BLaER1 (cell line): ENCODE measurements around the gene RNF220.

Experiments used
- H3K27ac ChIP-seq: shearing (Covaris generic); formaldehyde crosslinking; 2 replicates; pipeline ENCODE4 v1.8.1; 2022
- H3K27me3 ChIP-seq: shearing (Covaris generic); formaldehyde crosslinking; 2 replicates; pipeline ENCODE4 v1.8.1; 2022
- H3K36me3 ChIP-seq: shearing (Covaris generic); formaldehyde crosslinking; 2 replicates; pipeline ENCODE4 v1.8.1; 2022
- H3K4me1 ChIP-seq: shearing (Covaris generic); formaldehyde crosslinking; 2 replicates; pipeline ENCODE4 v1.8.1; 2022
- H3K4me2 ChIP-seq: shearing (Covaris generic); formaldehyde crosslinking; 2 replicates; pipeline ENCODE4 v1.8.1; 2022
- H3K4me3 ChIP-seq: shearing (Covaris generic); formaldehyde crosslinking; 2 replicates; pipeline ENCODE4 v1.8.1; 2022
- H3K9ac ChIP-seq: shearing (Covaris generic); formaldehyde crosslinking; 2 replicates; pipeline ENCODE4 v1.8.1; 2022
- H3K9me3 ChIP-seq: shearing (Covaris generic); formaldehyde crosslinking; 2 replicates; pipeline ENCODE4 v1.8.1; 2022
- H4K20me1 ChIP-seq: shearing (Covaris generic); formaldehyde crosslinking; 2 replicates; pipeline ENCODE4 v1.8.1; 2022
- Cebpa-rat ChIP-seq: shearing (Covaris generic); IDR thresholded peaks from 2 replicates; pipeline ENCODE4 v1.8.1; 2022

Gene RNF220

DNA sequence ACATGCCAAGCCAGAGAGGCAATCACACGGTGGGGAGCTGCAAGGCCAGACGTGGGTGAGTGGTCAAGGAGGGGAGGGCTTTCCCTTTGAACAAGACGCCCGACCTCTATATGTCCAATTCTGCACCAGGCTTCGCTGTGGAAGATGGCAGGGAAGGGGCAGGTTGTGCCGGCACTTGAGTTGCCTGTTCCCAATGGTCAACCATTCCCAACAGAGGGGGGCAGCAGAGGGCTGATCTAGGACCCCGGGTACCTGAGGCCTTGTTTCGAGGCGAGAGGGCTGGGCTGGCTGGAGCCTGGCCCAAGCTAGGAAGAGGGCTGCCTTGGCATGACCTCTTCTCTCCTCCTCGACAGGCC lies 204.3 kb downstream of the RNF220 start:
- H3K9ac ChIP-seq: no peak overlapping the region
- TF ChIP-seq Cebpa-rat: no peak
- no peaks in the 10 kb centered on the region for H3K9me3 ChIP-seq
- no peaks in the 10 kb centered on the region for H3K36me3 ChIP-seq
- H3K27me3 ChIP-seq: no peaks in the 10 kb centered on the region
- no peak overlapping the region for H3K4me3 ChIP-seq
- peaks cover 7% of the 10 kb centered on the region for H3K4me1 ChIP-seq
- H3K4me2 ChIP-seq: no peak overlapping the region
- no peaks in the 10 kb centered on the region for H4K20me1 ChIP-seq
- no peak overlapping the region for H3K27ac ChIP-seq

DNA sequence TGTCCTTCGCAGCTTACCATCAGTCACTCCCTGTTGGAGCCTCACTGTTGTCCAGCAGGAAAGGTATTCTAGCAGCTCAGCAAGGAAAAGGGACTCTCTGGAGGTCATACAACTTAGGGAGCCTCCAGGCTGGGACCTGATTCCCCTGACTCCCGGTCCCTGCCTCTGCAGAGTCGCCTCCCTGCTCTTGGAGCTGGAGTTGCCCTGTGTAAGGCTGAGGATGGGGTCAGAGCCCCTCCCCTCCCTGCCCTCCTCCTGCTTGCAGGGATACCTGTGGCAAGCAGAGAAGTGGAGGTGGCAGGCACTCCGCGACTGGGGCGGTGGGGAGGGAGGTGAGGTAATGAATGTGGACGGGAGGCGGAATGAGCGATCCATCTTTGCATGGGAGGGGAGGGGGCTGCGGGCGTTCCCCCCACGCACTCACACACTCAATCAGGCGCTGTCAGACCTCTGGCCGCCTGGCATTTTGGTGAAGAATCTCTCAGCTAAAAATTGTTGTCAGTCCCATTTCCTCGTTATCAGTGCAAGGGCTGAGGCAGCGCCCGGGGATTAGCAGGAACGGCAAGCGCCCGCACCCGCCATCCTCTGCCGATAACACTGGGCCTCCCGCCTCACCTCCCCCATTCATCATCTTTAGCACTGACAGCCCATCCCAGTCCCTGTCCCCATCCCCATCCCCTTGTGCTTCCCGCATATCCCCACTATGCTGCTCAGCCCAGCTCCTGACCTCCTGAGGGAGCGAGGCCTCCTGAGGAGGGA lies 204.9 kb downstream of the RNF220 start:
- peaks cover 9% of the 10 kb centered on the region for H3K4me1 ChIP-seq
- H3K4me3 ChIP-seq: no peak overlapping the region
- no peak overlapping the region for H3K9ac ChIP-seq
- no peak overlapping the region for H3K4me2 ChIP-seq
- H4K20me1 ChIP-seq: no peaks in the 10 kb centered on the region
- H3K36me3 ChIP-seq: no peaks in the 10 kb centered on the region
- TF ChIP-seq Cebpa-rat: no peak
- no peaks in the 10 kb centered on the region for H3K27me3 ChIP-seq
- H3K27ac ChIP-seq: no peak overlapping the region
- no peaks in the 10 kb centered on the region for H3K9me3 ChIP-seq

DNA sequence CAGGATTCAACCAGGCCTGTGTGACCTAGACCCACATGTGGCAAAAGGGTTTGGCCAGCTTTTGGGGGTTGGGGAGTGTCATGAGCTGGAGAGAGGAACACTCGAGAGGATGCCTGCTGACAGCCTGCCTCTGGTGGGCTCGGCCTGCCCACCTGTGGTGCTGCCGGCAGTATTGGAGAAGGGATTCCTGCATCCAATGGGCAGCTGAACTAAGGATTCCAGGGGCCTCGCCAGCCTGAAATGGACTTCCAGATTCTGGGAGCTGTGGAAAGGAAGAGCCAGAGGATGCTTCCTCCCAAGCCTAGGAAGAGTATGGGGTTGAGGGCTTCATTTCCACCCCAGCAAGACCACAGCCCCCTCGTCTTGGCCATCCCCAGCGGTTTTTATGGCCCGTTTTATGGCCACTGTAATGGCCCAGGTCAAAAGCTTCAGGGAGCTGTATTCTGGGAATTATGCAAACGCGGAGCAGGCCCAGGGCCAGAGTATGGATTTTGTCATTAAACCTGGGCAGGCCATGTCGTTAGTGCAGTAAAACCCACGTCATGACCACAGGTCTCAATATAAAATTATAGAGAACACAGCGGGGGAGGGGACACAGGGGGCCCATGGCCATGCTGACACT lies 205.6 kb downstream of the RNF220 start:
- no peaks in the 10 kb centered on the region for H4K20me1 ChIP-seq
- no peaks in the 10 kb centered on the region for H3K27me3 ChIP-seq
- H3K9me3 ChIP-seq: no peaks in the 10 kb centered on the region
- peaks cover 9% of the 10 kb centered on the region for H3K4me1 ChIP-seq
- no peak overlapping the region for H3K4me2 ChIP-seq
- H3K36me3 ChIP-seq: no peaks in the 10 kb centered on the region
- H3K27ac ChIP-seq: no peak overlapping the region
- no peak overlapping the region for H3K9ac ChIP-seq
- no peak overlapping the region for H3K4me3 ChIP-seq
- TF ChIP-seq Cebpa-rat: no peak

DNA sequence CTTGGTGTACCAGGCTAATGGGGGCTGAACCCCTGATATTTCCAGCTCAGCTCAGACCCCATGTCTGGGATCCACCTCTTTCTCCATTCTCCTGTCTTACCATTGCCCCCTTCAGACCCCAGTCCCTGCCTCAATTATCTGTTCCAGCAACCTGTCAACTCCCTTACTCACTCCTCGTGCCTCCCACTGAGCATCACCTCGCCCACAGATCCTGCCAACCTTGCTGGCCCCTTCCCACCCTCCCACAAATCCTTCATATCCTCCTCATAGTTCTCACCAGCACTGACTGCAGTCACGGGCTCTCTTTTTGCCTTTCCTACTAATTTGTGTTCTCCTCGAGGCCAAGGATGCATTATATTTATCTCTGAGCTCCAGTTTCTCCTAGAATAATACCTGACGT lies 206.4 kb downstream of the RNF220 start:
- no peaks in the 10 kb centered on the region for H3K36me3 ChIP-seq
- no peak overlapping the region for H3K9ac ChIP-seq
- no peaks in the 10 kb centered on the region for H3K9me3 ChIP-seq

DNA sequence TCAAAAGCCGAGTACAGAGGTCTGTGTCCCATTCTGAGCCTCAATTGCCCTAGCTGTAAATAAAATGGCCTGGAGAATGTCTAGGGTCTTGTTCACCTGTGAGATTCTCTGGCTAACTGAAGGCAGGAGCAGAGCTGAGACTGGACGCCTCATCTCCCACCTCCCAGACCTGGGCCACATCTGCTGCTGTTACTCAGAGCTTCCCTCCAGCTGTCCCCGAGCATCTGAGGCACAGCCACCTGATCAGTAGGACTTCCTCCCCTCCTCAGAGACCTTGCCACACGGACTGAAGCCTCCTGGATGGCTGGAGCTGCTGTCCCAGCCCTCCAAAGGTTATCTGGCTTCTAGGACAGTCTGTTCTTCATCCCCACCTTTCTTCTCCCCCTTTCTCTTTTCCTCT lies 206.8 kb downstream of the RNF220 start:
- H3K27me3 ChIP-seq: no peaks in the 10 kb centered on the region
- TF ChIP-seq Cebpa-rat: no peak

More for the DNA sequence above, 206.4 kb downstream of the RNF220 start:
- no peaks in the 10 kb centered on the region for H4K20me1 ChIP-seq
- no peak overlapping the region for H3K27ac ChIP-seq
- no peak for TF ChIP-seq Cebpa-rat
- peaks cover 9% of the 10 kb centered on the region for H3K4me1 ChIP-seq
- H3K4me2 ChIP-seq: no peak overlapping the region
- H3K4me3 ChIP-seq: no peak overlapping the region
- H3K27me3 ChIP-seq: no peaks in the 10 kb centered on the region

DNA sequence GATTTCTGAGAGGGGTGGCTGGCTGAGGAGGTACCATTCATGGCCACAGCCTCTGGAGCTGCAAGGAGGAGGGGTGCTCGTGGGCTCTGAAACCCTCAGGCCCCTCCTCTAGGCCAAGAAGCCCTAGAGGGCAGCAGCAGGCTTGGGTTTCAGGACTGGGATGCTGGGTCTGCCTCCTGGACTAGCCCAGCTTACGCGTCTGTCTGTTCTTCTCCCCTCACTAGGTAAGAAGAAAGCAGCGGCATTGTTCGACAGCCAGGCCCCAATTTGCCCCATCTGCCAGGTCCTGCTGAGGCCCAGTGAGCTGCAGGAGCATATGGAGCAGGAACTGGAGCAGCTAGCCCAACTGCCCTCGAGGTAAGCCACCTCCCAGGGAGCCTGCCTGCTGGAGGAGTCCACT lies 208.9 kb downstream of the RNF220 start:
- peak overlapping the region; percentile 59 for H3K27ac ChIP-seq
- H3K36me3 ChIP-seq: no peaks in the 10 kb centered on the region
- H3K9ac ChIP-seq: peak overlapping the region; percentile 41; the same call in 1 of the 2 replicates
- no peaks in the 10 kb centered on the region for H3K27me3 ChIP-seq
- H4K20me1 ChIP-seq: no peaks in the 10 kb centered on the region
- peaks cover 9% of the 10 kb centered on the region for H3K4me1 ChIP-seq
- no peak overlapping the region for H3K4me3 ChIP-seq
- TF ChIP-seq Cebpa-rat: no peak
- H3K9me3 ChIP-seq: no peaks in the 10 kb centered on the region
- peak overlapping the region; percentile 70 for H3K4me2 ChIP-seq

More for the DNA sequence above, 206.8 kb downstream of the RNF220 start:
- Histone ChIP-seq H3K9me3 (no peaks in the 10 kb centered on the region), H4K20me1 (no peaks in the 10 kb centered on the region), H3K4me1 (peaks cover 9% of the 10 kb centered on the region), H3K36me3 (no peaks in the 10 kb centered on the region), H3K27ac (no peak overlapping the region), H3K4me3 (no peak overlapping the region), H3K4me2 (no peak overlapping the region), H3K9ac (no peak overlapping the region)

DNA sequence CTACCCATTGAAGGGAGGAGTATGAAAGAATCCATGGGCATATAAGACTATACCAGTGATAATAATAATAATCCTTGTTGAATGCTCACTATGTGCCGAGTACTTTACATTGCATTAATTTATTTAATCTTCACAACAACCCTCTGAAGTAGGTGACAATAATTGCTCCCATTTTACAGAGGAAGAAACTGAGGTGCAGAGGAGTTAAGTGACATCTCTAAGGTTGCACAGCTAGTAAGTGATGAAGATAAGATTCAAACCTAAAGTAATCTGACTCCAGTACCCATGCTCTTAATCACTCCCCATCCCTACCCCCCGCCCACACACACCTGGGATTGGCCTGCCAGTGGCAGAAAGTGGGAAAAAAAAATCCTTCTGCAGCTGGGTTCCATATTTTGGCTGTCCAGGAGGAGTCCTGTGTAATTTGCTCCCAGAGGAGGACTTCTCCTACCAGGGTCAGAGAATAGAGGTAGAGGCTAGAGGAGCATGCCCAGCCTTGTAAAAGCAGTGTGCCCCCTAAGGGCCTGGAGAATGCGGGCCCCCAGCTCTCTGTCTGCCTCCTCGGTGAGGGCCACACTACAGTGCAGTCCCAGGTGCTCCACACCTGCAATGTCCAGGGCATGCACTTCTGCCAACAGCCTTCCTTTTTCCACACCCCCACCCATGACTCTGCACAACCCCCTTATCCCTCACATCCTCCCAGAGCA lies 211.4 kb downstream of the RNF220 start:
- Histone ChIP-seq H3K4me1 (peaks cover 17% of the 10 kb centered on the region), H3K4me2 (no peak overlapping the region), H3K9ac (no peak overlapping the region), H3K27ac (no peak overlapping the region), H4K20me1 (no peaks in the 10 kb centered on the region), H3K27me3 (no peaks in the 10 kb centered on the region), H3K9me3 (no peaks in the 10 kb centered on the region), H3K36me3 (no peaks in the 10 kb centered on the region), H3K4me3 (no peak overlapping the region)
- no peak for TF ChIP-seq Cebpa-rat

DNA sequence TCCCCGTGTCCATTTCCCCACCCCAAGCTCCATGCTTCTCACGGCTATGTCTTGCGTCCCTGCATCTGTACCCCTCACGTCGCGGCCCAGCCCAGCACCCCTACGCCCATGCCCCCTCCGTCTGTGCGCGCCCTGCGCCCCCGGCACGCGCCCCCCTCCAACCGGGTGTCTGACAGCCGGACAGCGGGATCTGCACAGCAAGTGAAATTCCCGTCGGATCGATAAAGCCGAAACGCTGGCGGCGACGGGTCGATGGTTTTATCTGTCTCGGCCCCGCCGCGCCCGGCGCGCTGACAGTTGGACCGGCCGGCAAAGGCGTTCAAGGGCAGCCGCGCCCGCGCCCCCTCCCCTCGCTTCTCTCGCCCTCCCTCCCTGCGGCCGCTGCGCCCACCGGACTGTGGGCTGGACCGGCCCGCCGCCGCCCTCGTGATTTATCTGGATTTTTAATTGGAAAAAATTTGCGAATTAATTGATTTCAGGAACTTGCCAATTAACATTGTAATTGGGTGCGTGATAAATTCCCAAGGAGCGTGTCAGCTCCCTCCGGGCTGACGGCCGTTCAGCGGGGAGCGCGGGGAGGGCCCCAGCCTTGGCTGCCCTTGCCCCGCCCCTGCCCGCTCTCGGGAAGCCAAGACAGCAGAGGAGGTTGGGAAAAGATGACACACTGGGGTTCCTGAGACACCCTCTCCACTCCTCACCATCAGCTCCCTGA lies 212.1 kb downstream of the RNF220 start:
- Histone ChIP-seq H3K9me3 (no peaks in the 10 kb centered on the region), H3K4me1 (peaks cover 22% of the 10 kb centered on the region), H4K20me1 (no peaks in the 10 kb centered on the region), H3K4me2 (no peak overlapping the region), H3K27ac (no peak overlapping the region), H3K27me3 (no peaks in the 10 kb centered on the region), H3K36me3 (no peaks in the 10 kb centered on the region), H3K4me3 (no peak overlapping the region), H3K9ac (no peak overlapping the region)
- no peak for TF ChIP-seq Cebpa-rat

DNA sequence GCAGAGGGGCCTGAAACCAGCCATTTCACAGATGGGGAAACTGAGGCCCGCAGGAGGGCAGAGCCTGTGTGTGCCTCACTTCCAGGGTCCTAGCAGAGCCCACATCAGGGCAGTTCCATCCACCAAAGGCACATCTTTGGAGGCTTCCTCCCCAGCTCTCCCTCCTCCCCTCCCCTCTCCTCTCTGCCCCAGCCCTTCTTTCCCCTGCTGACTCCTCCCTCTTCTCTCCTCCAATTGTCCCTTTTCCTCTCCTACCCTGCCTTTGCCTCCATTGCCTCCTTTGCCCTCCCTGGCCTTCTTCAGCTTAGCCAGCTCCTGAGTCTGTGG lies 212.6 kb downstream of the RNF220 start:
- Histone ChIP-seq H3K27ac (no peak overlapping the region), H4K20me1 (no peaks in the 10 kb centered on the region), H3K4me3 (no peak overlapping the region), H3K36me3 (no peaks in the 10 kb centered on the region), H3K9ac (no peak overlapping the region), H3K4me1 (peaks cover 22% of the 10 kb centered on the region), H3K4me2 (no peak overlapping the region), H3K27me3 (no peaks in the 10 kb centered on the region), H3K9me3 (no peaks in the 10 kb centered on the region)
- no peak for TF ChIP-seq Cebpa-rat
